Astrocyte of the spinal cord (primary cell): ENCODE results near the gene CAMTA1.

Experiments used
- DNase-seq: peaks from one replicate; pipeline ENCODE4 v3.0.0; 2011; ENCODE audit warnings: low read depth, low spot score
- H3K4me3 ChIP-seq: 2 replicates; pipeline ENCODE4 v1.5.1; 2011; ENCODE audit warnings: low read depth, mild to moderate bottlenecking, low read length, moderate library complexity
- CTCF ChIP-seq: IDR thresholded peaks from 2 replicates; pipeline ENCODE4 v1.5.1; 2012; ENCODE audit warnings: low read depth, mild to moderate bottlenecking, low read length, inconsistent platforms
- in situ Hi-C: cut with HindIII; loops from 2 replicates; pipeline ENCODE4 v1.10.0; 2017; ENCODE audit warnings: low sequenced_read_pairs

The CAMTA1 gene

DNA sequence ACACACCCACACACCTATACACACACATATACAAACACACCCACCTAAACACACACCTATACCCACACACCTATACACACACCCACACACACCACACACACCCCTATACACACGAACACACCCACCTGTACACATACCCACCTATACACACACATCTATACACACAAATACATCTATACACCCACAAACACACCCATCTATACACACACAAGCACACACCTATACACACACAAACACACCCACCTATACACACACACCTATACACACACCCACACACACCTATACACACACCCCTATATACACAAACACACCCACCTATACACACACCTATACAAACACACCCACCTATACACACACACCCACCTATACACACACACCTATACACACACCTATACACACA lies 869.5 kb downstream of the CAMTA1 start:
- no peak overlapping the region for H3K4me3 ChIP-seq
- TF ChIP-seq CTCF = no peak
- no peak for DNase-seq
- in situ Hi-C loops = no loop called here

GRCh38 chr1:7655354-7655753 lies 870.1 kb downstream of the CAMTA1 start:
- H3K4me3 ChIP-seq = no peak overlapping the region
- DNase-seq = no peak
- no peak for TF ChIP-seq CTCF
- in situ Hi-C loops = no loop called here

DNA sequence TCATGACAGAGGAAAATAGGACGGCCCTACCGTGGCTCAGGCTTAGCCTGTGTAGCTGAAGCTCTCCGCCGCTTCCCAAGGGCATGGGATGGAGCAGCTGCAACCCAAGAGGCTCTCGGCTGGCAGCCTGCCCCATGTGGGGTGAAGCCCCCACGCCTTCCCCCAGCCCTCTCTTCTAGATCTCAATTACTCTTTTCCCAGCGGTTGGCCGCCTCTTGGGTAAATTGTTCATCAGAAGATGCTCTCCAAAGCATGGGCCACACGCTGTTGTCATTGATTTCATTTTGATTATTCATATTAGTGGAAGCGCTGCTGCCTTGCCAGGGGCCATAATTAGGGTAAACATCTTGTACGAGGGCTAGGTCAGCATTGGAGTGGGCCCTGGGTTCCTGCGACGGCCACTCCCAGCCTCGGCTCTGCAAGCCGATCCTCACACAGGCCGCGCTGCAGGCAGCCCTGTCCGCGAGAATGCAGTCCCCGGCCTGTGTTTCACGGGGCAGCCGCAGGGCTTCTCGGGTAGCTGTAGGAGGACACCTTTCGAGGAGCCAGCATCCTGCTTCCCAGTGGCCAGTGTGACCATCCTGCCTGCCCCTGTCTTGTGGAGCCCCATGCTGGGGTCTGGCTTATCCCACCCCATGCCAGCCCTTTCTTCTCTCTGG lies 871.4 kb downstream of the CAMTA1 start:
- in situ Hi-C loops = no loop called here
- no peak overlapping the region for H3K4me3 ChIP-seq
- TF ChIP-seq CTCF = no peak
- DNase-seq = no peak

- no peak for TF ChIP-seq CTCF
- DNase-seq = no peak
Observed at GRCh38 chr1:7657287-7658016, 872.2 kb downstream of the CAMTA1 start.

DNA sequence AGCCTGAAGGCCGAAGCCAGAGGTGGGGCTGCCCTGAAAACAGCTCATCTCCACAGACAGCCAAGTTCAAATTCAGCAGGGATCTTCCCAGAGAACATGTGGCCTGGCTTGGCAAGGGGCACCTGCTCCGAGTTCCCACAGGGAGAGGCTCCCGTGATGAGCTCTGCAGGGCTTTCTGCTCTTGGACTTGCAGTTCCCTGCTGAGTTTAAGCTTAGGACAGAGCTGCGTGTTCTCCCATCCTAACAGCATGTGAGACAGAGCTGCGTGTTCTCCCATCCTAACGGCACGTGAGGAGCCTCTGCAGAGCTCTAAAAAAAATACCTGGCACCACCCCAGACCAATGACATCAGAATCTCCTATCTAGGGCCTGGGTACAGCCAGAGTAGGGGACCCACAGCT lies 872.8 kb downstream of the CAMTA1 start:
- in situ Hi-C loops = no loop called here
- no peak for DNase-seq
- TF ChIP-seq CTCF = no peak

More at GRCh38 chr1:7657287-7658016, 872.2 kb downstream of the CAMTA1 start:
- in situ Hi-C loops = no loop called here
- H3K4me3 ChIP-seq = no peak overlapping the region

DNA sequence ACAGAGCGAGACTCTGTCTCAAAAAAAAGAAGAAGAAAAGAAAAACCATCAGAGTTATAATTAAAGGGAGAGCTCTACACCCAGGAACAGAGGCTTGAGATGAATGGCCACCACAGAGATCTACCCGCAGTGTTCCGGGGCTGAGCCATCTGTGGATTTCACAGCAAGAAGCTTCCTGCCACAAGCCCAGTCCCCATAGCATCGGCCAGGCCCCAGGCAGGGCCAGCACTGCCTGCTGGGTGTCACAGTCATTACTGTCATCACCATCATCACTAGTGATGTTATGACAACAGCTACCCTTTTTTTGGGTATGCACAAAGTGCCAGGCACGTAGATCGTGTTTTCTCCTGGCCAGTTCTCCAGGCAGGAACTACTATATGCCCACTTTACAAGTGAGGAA lies 874.3 kb downstream of the CAMTA1 start:
- DNase-seq = no peak
- in situ Hi-C loops = no loop called here
- no peak for TF ChIP-seq CTCF

More for the DNA sequence above, 872.8 kb downstream of the CAMTA1 start:
- H3K4me3 ChIP-seq = no peak overlapping the region

More for the DNA sequence above, 874.3 kb downstream of the CAMTA1 start:
- no peak overlapping the region for H3K4me3 ChIP-seq
